MM.1S (cell line): ENCODE measurements around the gene SUMO2.

Source experiments
- CTCF ChIP-seq: fragments of 300-600 bp; sonication (generic); IDR thresholded peaks from 2 replicates; pipeline ENCODE4 v1.5.1; 2016; ENCODE audit warnings: antibody characterized with exemption, low read length, mixed read lengths
- EZH2 ChIP-seq: fragments of 300-600 bp; sonication (generic); optimal IDR thresholded peaks from 2 replicates; pipeline ENCODE3; 2017; ENCODE audit warnings: low read depth, mild to moderate bottlenecking, antibody characterized with exemption, low read length, mixed read lengths

GRCh38 chr17:75218131-75218530, 35.4 kb upstream of the SUMO2 start:
- TF ChIP-seq EZH2, result no peak
- TF ChIP-seq CTCF, result no peak
